Duodenal mucosa (tissue), 2 donors: ENCODE data around the gene CNDP2.

Experiments used
- H3K27ac ChIP-seq: one replicate; pipeline ENCODE4 v1.7.0; 2013; ENCODE audit warnings: low read depth, low read length
- H3K27me3 ChIP-seq, 2 donors: one replicate each; pipeline ENCODE4 v1.7.0; 2013; ENCODE audit warnings: low read length in 2 of 2, control low read depth in 1 of 2; ENCODE audit not compliant: insufficient read depth in 2 of 2, control insufficient read depth in 1 of 2
- H3K36me3 ChIP-seq, 2 donors: one replicate each; pipeline ENCODE4 v1.7.0; 2013; ENCODE audit warnings: low read length in 2 of 2, control low read depth in 1 of 2; ENCODE audit not compliant: insufficient read depth in 2 of 2, control insufficient read depth in 1 of 2
- H3K4me1 ChIP-seq, 2 donors: one replicate each; pipeline ENCODE4 v1.7.0; 2013; ENCODE audit warnings: low read length in 2 of 2, control low read depth in 1 of 2; ENCODE audit not compliant: insufficient read depth in 2 of 2, control insufficient read depth in 1 of 2
- H3K4me3 ChIP-seq, 2 donors: one replicate each; pipeline ENCODE4 v1.7.0; 2013; ENCODE audit warnings: low read length in 2 of 2, low read depth in 1 of 2
- H3K9ac ChIP-seq, 2 donors: one replicate each; pipeline ENCODE4 v1.7.0; 2013; ENCODE audit warnings: low read length in 2 of 2, low read depth in 1 of 2
- H3K9me3 ChIP-seq, 2 donors: one replicate each; pipeline ENCODE4 v1.7.0; 2013; ENCODE audit warnings: low read length in 2 of 2, control low read depth in 1 of 2; ENCODE audit not compliant: control insufficient read depth in 1 of 2

Gene CNDP2

DNA sequence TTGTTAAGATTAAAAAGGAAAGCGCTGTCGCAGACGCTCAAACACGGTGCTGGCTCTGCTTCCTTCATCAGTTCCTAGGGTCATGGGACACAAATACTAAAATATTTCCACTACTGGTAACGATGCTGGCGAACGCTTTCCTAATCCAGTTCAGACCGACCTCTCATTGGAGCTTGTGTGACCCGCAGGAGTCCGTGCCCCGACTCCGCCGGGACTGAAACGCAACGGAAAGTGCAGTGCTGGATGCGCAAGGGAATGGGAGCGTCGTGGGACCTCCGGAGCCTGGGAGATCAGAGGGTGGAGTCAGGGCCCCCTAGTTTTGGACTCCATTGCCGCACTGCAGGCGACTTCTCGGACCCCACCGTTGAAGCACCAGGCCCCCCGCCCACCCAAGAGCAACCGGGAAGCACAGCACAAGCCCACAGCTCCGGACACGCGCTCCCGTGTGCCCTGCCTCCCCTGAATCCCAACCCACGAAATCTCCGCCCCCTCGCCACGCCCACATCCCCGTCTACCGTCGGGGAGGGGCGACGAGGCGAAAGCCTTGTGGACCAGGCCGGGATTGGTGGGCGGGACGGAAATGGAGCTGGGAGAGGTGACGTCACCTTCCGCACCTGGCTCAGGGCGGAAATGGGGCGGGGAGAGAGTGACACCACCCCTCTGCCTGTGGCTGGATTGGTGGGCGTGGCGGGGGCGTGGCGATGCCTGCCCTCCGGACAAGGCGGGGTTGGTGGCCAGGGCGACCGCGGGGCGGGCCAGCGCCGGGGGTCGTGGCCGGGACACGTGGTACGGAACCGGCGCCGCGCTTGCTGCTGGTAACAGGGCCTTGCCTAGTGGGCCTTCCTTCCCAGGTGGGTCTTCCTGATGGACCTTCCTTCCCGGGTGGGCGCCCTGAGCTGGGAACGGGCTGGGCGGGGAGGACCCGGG, at the start of gene CNDP2:
CNDP2 (plus strand) TSS at position 783 of the 927 bp plus-strand sequence. CDS start 3,611 bp downstream, outside the sequence.
- no peaks in the 10 kb centered on the region for H3K27me3 ChIP-seq
- H3K9me3 ChIP-seq = no peaks in the 10 kb centered on the region
- H3K4me3 ChIP-seq = peak within 1 kb of the TSS; percentile 92 to 93
- peaks cover 26 to 38% of the 10 kb centered on the region in 2 donors for H3K4me1 ChIP-seq
- peak within 1 kb of the TSS; percentile 90 for H3K27ac ChIP-seq
- H3K9ac ChIP-seq = peak within 1 kb of the TSS; percentile 85 to 96
- peaks cover 0 to 5% of the 10 kb centered on the region in 2 donors for H3K36me3 ChIP-seq

DNA sequence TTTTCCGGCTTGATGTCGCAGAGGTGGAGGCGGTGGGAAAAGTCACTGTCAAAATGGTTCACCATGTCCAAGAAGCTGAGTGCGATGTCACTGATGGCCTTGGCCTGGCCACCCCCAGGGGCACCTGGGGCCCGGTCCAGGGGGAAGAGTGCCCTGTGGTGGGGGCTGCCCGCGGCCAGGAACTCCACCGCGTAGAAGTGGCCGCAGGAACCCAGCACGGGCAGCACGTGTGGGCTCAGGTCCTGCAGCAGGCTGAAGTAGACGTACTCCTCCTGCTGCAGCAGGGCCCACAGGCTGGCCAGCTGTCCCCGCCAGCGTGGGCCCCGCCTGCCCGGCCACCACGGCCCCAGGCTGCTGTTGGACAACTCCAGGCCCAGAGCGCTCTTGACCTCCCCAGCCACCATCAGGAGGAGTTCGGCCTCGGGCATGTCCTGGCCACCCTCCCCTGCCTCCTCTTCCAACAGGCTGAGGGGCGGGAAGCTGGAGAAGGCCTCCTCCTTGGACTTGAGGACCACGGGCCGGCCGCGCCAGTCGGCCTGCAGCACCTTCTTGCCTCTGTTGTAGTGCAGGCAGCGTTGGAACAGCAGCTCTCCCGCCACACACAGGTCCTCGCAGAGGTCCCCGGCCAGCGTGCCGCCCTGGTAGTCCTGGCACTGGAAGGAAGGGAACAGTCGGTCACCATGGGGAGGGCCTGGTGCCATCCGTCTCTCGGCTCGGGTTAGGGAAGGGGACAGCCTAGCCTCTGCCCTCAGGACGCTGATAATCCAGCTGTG, 49.3 kb upstream of the CNDP2 start:
- H3K9ac ChIP-seq = no peak overlapping the region
- H3K4me3 ChIP-seq = no peak overlapping the region
- peaks cover 0 to 11% of the 10 kb centered on the region in 2 donors for H3K4me1 ChIP-seq
- H3K36me3 ChIP-seq = no peaks in the 10 kb centered on the region
- H3K9me3 ChIP-seq = no peaks in the 10 kb centered on the region
- no peak overlapping the region for H3K27ac ChIP-seq
- H3K27me3 ChIP-seq = peaks cover 0 to 4% of the 10 kb centered on the region in 2 donors

DNA sequence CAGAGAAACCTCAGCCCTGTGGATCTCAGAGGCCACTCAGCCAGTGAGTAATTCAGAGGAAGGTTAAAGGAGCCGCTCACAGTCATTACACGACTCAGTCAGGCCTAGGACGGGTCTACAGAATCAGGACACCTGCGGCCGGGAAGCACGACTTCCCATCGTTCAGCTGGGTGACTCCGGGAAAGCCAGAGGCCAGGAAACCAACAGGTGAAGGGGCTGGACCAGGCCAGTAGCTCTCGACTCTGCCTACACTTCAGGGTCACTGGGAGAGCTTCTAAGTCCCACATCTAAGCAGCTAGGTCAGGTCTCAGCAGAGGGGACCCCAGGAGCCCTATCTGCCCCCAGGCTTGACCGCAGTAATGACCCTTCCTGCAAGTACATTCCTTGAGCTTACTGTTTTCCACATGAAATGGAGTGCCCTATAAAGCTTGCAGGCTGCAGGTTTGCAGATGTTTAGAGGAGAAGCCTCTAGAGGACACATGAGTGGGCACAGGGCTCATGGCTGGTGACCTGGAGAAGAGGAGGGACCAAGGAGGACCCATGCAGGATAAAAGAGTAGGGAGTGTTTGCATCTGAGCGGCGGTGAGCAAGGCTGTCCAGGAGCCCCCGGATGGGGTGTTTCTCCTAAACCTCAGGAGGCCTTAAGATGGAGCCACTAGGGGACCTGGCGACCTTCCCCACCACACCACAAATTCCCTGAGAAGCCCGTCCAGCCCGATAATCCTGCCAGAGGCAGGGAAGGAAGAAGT, 48.6 kb upstream of the CNDP2 start:
- no peaks in the 10 kb centered on the region for H3K36me3 ChIP-seq
- H3K4me1 ChIP-seq = peaks cover 0 to 11% of the 10 kb centered on the region in 2 donors
- H3K4me3 ChIP-seq = no peak overlapping the region
- H3K27ac ChIP-seq = no peak overlapping the region
- H3K9me3 ChIP-seq = no peaks in the 10 kb centered on the region
- no peak overlapping the region for H3K9ac ChIP-seq
- H3K27me3 ChIP-seq = peaks cover 0 to 4% of the 10 kb centered on the region in 2 donors

- no peaks in the 10 kb centered on the region for H3K36me3 ChIP-seq
- no peaks in the 10 kb centered on the region for H3K9me3 ChIP-seq
- peaks cover 0 to 11% of the 10 kb centered on the region in 2 donors for H3K4me1 ChIP-seq
- H3K4me3 ChIP-seq = no peak overlapping the region
- no peak overlapping the region for H3K27ac ChIP-seq
- peaks cover 6 to 9% of the 10 kb centered on the region in 2 donors for H3K27me3 ChIP-seq
- H3K9ac ChIP-seq = no peak overlapping the region
Measured at GRCh38 chr18:74450626-74451025, 45.5 kb upstream of the CNDP2 start.

- Histone ChIP-seq H3K4me3 (no peak overlapping the region), H3K9ac (no peak overlapping the region), H3K4me1 (peaks cover under 1 to 11% of the 10 kb centered on the region in 2 donors), H3K36me3 (no peaks in the 10 kb centered on the region), H3K9me3 (no peaks in the 10 kb centered on the region), H3K27me3 (peaks cover 10 to 11% of the 10 kb centered on the region in 2 donors), H3K27ac (no peak overlapping the region)
Measured at GRCh38 chr18:74451148-74451547, 45.0 kb upstream of the CNDP2 start.

DNA sequence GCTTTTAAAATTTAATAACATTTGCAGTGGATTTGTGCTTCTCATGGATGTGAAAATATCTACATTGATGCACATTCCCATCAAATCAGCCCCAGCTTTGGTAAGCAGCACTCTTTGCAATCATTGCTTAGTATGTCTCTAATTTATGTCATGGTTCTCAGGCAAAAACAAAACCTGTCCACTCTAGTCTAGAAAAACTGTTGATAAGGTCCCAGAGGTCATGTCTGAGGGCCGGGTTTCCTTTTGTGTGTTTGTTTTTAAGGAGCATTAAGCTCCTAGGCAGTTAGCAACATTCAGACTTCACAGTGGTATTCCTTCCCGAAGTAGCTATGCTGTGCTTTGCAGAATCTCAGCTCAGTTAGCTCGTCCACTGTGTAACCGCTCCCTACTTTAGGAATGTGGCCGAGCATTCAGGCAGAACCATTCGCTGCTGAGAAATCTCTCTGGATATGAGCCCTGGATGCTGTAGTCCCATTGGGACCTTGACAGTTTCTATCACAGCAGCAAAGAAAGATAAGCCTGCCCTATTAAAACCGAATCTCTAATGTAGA, 43.1 kb upstream of the CNDP2 start:
- H3K27ac ChIP-seq = no peak overlapping the region

DNA sequence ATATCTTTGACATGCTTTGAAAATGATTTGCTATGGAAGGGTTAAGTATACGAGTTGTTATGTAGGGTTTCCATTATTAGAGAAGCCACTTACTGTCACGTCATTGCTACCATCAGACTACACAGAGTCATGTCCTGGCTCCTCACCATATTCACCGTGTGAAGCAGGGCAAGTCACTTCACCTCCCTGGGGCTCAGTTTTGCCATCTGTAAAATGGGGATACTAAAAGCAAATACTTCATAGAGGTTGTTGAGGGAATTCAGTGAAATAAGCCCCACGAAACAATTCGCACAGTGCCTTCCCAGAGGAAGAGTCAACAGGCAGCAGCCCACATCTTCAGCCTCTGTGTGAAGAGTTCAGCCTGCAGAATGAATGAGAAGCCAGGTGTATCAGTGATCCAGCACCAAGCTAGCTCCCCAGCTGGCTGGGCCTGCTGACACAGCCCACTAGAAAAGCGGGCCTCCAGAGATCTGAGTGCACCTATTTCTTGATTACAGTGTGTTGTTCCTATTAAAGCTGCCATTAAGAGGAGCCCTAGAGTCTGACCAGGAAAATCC, 42.4 kb upstream of the CNDP2 start:
- Histone ChIP-seq H3K9me3 (no peaks in the 10 kb centered on the region), H3K36me3 (no peaks in the 10 kb centered on the region), H3K9ac (no peak overlapping the region), H3K27me3 (peaks cover 21 to 31% of the 10 kb centered on the region in 2 donors), H3K4me3 (no peak overlapping the region), H3K4me1 (peaks cover 4 to 16% of the 10 kb centered on the region in 2 donors), H3K27ac (no peak overlapping the region)

More for the DNA sequence above, 43.1 kb upstream of the CNDP2 start:
- no peaks in the 10 kb centered on the region for H3K9me3 ChIP-seq
- no peaks in the 10 kb centered on the region for H3K36me3 ChIP-seq
- no peak overlapping the region for H3K9ac ChIP-seq
- H3K4me3 ChIP-seq = no peak overlapping the region
- peaks cover 4 to 16% of the 10 kb centered on the region in 2 donors for H3K4me1 ChIP-seq
- peaks cover 19 to 27% of the 10 kb centered on the region in 2 donors for H3K27me3 ChIP-seq

GRCh38 chr18:74454279-74454751, 41.8 kb upstream of the CNDP2 start:
- no peaks in the 10 kb centered on the region for H3K36me3 ChIP-seq
- no peak overlapping the region for H3K4me3 ChIP-seq
- peaks cover 4 to 16% of the 10 kb centered on the region in 2 donors for H3K4me1 ChIP-seq
- no peaks in the 10 kb centered on the region for H3K9me3 ChIP-seq
- H3K9ac ChIP-seq = no peak overlapping the region
- H3K27me3 ChIP-seq = peaks cover 21 to 32% of the 10 kb centered on the region in 2 donors
- no peak overlapping the region for H3K27ac ChIP-seq

DNA sequence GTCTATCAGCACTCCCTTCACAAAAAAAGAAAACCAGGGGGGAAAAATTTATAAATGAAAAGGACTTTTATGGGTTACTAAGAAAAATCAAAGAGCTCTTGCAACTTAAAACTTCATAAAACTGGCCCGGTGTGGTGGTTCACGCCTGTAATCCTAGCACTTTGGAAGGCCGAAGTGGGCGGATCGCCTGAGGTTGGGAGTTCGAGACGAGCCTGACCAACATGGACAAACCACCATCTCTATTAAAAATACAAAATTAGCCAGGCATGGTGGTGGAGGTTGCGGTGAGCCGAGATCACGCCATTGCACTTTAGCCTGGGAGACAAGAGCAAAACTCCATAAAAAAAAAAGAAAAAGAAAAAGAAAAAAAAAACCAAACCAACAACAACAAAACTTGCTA, 40.8 kb upstream of the CNDP2 start:
- Histone ChIP-seq H3K36me3 (no peaks in the 10 kb centered on the region), H3K9ac (no peak overlapping the region), H3K4me1 (peaks cover 4 to 14% of the 10 kb centered on the region in 2 donors), H3K27ac (no peak overlapping the region), H3K27me3 (peaks cover 27 to 34% of the 10 kb centered on the region in 2 donors), H3K9me3 (no peaks in the 10 kb centered on the region), H3K4me3 (no peak overlapping the region)
